GM21529 (cell line): Measurements from ENCODE around the gene XRN1.
A peak's percentile ranks its signal among the peaks of the same experiment; 100 is the strongest.
"Not testable (repeated sequence)": the region's sequence is repeated elsewhere in the genome, so short reads cannot be mapped to it uniquely, and the experiment has no call there.

Source experiments
- ATAC-seq: cut with Tn5 transposase; IDR thresholded peaks from one replicate; pipeline ENCODE4 v1.9.1; 2021; ENCODE audit not compliant: unreplicated experiment

Gene XRN1

GRCh38 chr3:142447852-142448823 is at the start of gene XRN1:
Gene XRN1 (minus strand): TSS chr3:142448037. CDS start chr3:142447944, 93 bp downstream.
- ATAC-seq = peak; percentile 81

- ATAC-seq = no peak
Measured at GRCh38 chr3:142495103-142495502, 47.3 kb upstream of the XRN1 start.

GRCh38 chr3:142492184-142492583 is 44.3 kb upstream of the XRN1 start:
- ATAC-seq = no peak

- ATAC-seq = no peak
Measured at GRCh38 chr3:142489572-142490323, 41.9 kb upstream of the XRN1 start.

GRCh38 chr3:142484912-142485435 is 37.1 kb upstream of the XRN1 start:
- ATAC-seq = no peak

GRCh38 chr3:142481196-142481595 is 33.4 kb upstream of the XRN1 start:
- no peak for ATAC-seq

- ATAC-seq = no peak
Measured at GRCh38 chr3:142470826-142471225, 23.0 kb upstream of the XRN1 start.

- no peak for ATAC-seq
Measured at GRCh38 chr3:142468456-142468855, 20.6 kb upstream of the XRN1 start.

- no peak for ATAC-seq
Measured at GRCh38 chr3:142467768-142468167, 19.9 kb upstream of the XRN1 start.

- no peak for ATAC-seq
Measured at GRCh38 chr3:142460689-142461088, 12.9 kb upstream of the XRN1 start.

GRCh38 chr3:142459929-142460328 is 12.1 kb upstream of the XRN1 start:
- ATAC-seq = no peak

GRCh38 chr3:142459096-142459495 is 11.3 kb upstream of the XRN1 start:
- ATAC-seq = no peak

- ATAC-seq = no peak
Measured at GRCh38 chr3:142450881-142451280, 3.0 kb upstream of the XRN1 start.

GRCh38 chr3:142450189-142450588 is 2.4 kb upstream of the XRN1 start:
- no peak for ATAC-seq

- ATAC-seq = peak; percentile 31
Measured at GRCh38 chr3:142447301-142447851, 461 bp downstream of the XRN1 start.

- ATAC-seq = peak; percentile 59
Measured at GRCh38 chr3:142445816-142446254, 2.0 kb downstream of the XRN1 start.

- no peak for ATAC-seq
Measured at GRCh38 chr3:142444343-142444742, 3.5 kb downstream of the XRN1 start.

- not testable (repeated sequence) for ATAC-seq
Measured at GRCh38 chr3:142443060-142443459, 4.8 kb downstream of the XRN1 start.

GRCh38 chr3:142439499-142440220 is 8.2 kb downstream of the XRN1 start:
- not testable (repeated sequence) for ATAC-seq

- ATAC-seq = not testable (repeated sequence)
Measured at GRCh38 chr3:142438096-142438495, 9.7 kb downstream of the XRN1 start.
